SH-SY5Y (cell line): Measurements from ENCODE around the gene DCAF15.

ENCODE experiments used
- GATA2 ChIP-seq: IDR thresholded peaks from 2 replicates; pipeline ENCODE4 v1.6.1; 2011; ENCODE audit warnings: mild to moderate bottlenecking, low read depth, low read length
- GATA3 ChIP-seq: IDR thresholded peaks from 2 replicates; pipeline ENCODE4 v1.6.1; 2011; ENCODE audit warnings: low read depth, mild to moderate bottlenecking, low read length, moderate library complexity

GRCh38 chr19:13913352-13913751 is 39.0 kb upstream of the DCAF15 start:
- TF ChIP-seq GATA3 (no peak), GATA2 (no peak)
